CD4-positive, CD25-positive, alpha-beta regulatory T cell (primary cell): ENCODE data around the gene SMC2. TPM values are rescaled to one million over a fixed set of nuclear protein-coding genes. Genes with fewer than 3 reads are reported as not detected.
A peak's percentile ranks its signal among the peaks of the same experiment; 100 is the strongest.

Source experiments
- ATAC-seq, 2 donors: fragments of 150-1000 bp; cut with Tn5 transposase; one replicate each; pipeline ENCODE4 v1.10.0; 2021; ENCODE audit warnings: low read depth in 2 of 2, moderate number of reproducible peaks in 2 of 2, moderate library complexity in 1 of 2
- DNase-seq, 3 donors: peaks; one replicate each; pipeline versions ENCODE4 v3.0.0 to v3.0.0-alpha.2; 2012 to 2022; ENCODE audit warnings: mixed read lengths in 1 of 3
- H3K27ac ChIP-seq: one replicate; pipeline ENCODE4 v1.7.0; 2013; ENCODE audit warnings: mild to moderate bottlenecking, low read length; ENCODE audit not compliant: insufficient read depth, poor library complexity, severe bottlenecking
- H3K27me3 ChIP-seq: one replicate; pipeline ENCODE4 v1.7.0; 2013; ENCODE audit warnings: low read length; ENCODE audit not compliant: control insufficient read depth, insufficient read depth
- H3K36me3 ChIP-seq: one replicate; pipeline ENCODE4 v1.7.0; 2013; ENCODE audit warnings: mild to moderate bottlenecking, low read length, moderate library complexity; ENCODE audit not compliant: control insufficient read depth, insufficient read depth
- H3K4me1 ChIP-seq: 2 replicates; pipeline ENCODE4 v1.7.0; 2013; ENCODE audit warnings: mild to moderate bottlenecking, low read length; ENCODE audit not compliant: insufficient read depth, control insufficient read depth, poor library complexity, severe bottlenecking
- H3K4me3 ChIP-seq: one replicate; pipeline ENCODE4 v1.7.0; 2013; ENCODE audit warnings: low read depth, mild to moderate bottlenecking, low read length, moderate library complexity
- H3K9me3 ChIP-seq, 2 experiments: 1 replicate in 1 of 2; 2 replicates in 1 of 2; pipeline ENCODE4 v1.7.0; 2013; ENCODE audit warnings: low read length in 2 of 2, mild to moderate bottlenecking in 1 of 2, moderate library complexity in 1 of 2; ENCODE audit not compliant: control insufficient read depth in 2 of 2
- H3K27ac Mint-ChIP-seq, 3 donors: one replicate each; pipeline ENCODE4 v1.8.0; 2020 to 2022; ENCODE audit warnings: mild to moderate bottlenecking in 3 of 3, mixed read lengths in 3 of 3, moderate library complexity in 2 of 3
- H3K27me3 Mint-ChIP-seq: one replicate; pipeline ENCODE4 v1.8.0; 2022; ENCODE audit warnings: mild to moderate bottlenecking, mixed read lengths
- H3K36me3 Mint-ChIP-seq: one replicate; pipeline ENCODE4 v1.8.0; 2020; ENCODE audit warnings: mixed read lengths
- H3K4me1 Mint-ChIP-seq, 4 donors: one replicate each; pipeline ENCODE4 v1.8.0; 2020 to 2022; ENCODE audit warnings: mixed read lengths in 4 of 4, mild to moderate bottlenecking in 1 of 4
- H3K4me3 Mint-ChIP-seq, 4 donors: one replicate each; pipeline ENCODE4 v1.8.0; 2020 to 2022; ENCODE audit warnings: mild to moderate bottlenecking in 4 of 4, mixed read lengths in 4 of 4, moderate library complexity in 3 of 4
- H3K9me3 Mint-ChIP-seq, 7 donors: one replicate each; pipeline ENCODE4 v1.8.0; 2020 to 2022; ENCODE audit warnings: mixed read lengths in 7 of 7, mild to moderate bottlenecking in 3 of 7, moderate library complexity in 2 of 7
- polyA plus RNA-seq, 4 donors: library from polyadenylated mRNA; unstranded; fragments of 300-500 nt; fragmentation: Illumina TruSeq; gene quantifications; one replicate each; pipeline ENCODE4 v1.2.3, GENCODE V29; 2021
- total RNA-seq: library from RNA; stranded (reverse); gene quantifications from one replicate; pipeline ENCODE4 v1.2.3, GENCODE V29; 2022

SMC2 gene
- total RNA-seq (6.5 TPM), polyA plus RNA-seq (1 to 10 TPM; 6.2 to 9.8 (median 8.5) TPM)

- H3K36me3 Mint-ChIP-seq = no peaks in the 10 kb centered on the region
- H3K4me1 ChIP-seq = peaks cover 27% of the 10 kb centered on the region
- H3K4me3 Mint-ChIP-seq = peak within 1 kb of the TSS; percentile 91 to 100 (median 99)
- H3K4me3 ChIP-seq = peak within 1 kb of the TSS; percentile 96
- H3K27me3 ChIP-seq = no peaks in the 10 kb centered on the region
- DNase-seq = peak; percentile 84 to 96 (median 95)
- H3K27ac Mint-ChIP-seq = peak within 1 kb of the TSS; percentile 98 to 99 (median 99)
- H3K9me3 ChIP-seq = no peaks in the 10 kb centered on the region
- peak within 1 kb of the TSS; percentile 95 for H3K27ac ChIP-seq
- H3K36me3 ChIP-seq = no peaks in the 10 kb centered on the region
- no peaks in the 10 kb centered on the region for H3K27me3 Mint-ChIP-seq
- H3K9me3 Mint-ChIP-seq = no peaks in the 10 kb centered on the region
- H3K4me1 Mint-ChIP-seq = peaks cover 18 to 65% (median 46%) of the 10 kb centered on the region in 4 donors
- peak; percentile 96 for ATAC-seq
These were observed at the start of gene SMC2 for GRCh38 chr9:104093647-104094533. TSS of gene SMC2 (plus strand) at chr9:104094309. CDS start at chr9:104095385, 1,076 bp downstream.

- H3K36me3 Mint-ChIP-seq = no peaks in the 10 kb centered on the region
- DNase-seq (no peak), ATAC-seq (no peak)
- Histone ChIP-seq H3K9me3 (no peaks in the 10 kb centered on the region), H3K27ac (no peak overlapping the region), H3K4me1 (no peaks in the 10 kb centered on the region), H3K27me3 (peaks cover 2% of the 10 kb centered on the region), H3K36me3 (no peaks in the 10 kb centered on the region), H3K4me3 (no peak overlapping the region)
- no peak overlapping the region for H3K27ac Mint-ChIP-seq
- H3K4me1 Mint-ChIP-seq = no peaks in the 10 kb centered on the region
- H3K27me3 Mint-ChIP-seq = peaks cover 18% of the 10 kb centered on the region
- no peak overlapping the region for H3K4me3 Mint-ChIP-seq
- H3K9me3 Mint-ChIP-seq = peaks cover 0 to 1% (median 0%) of the 10 kb centered on the region in 7 donors
These were observed 25.6 kb upstream of the SMC2 start for GRCh38 chr9:104068546-104068945.

GRCh38 chr9:104069288-104069687, 24.8 kb upstream of the SMC2 start:
- Mint-ChIP-seq H3K4me3 (no peak overlapping the region), H3K27me3 (peaks cover 18% of the 10 kb centered on the region), H3K27ac (no peak overlapping the region), H3K9me3 (peaks cover 0 to 1% (median 0%) of the 10 kb centered on the region in 7 donors), H3K36me3 (no peaks in the 10 kb centered on the region), H3K4me1 (no peaks in the 10 kb centered on the region)
- no peak overlapping the region for H3K27ac ChIP-seq
- ATAC-seq (no peak), DNase-seq (no peak)
- no peak overlapping the region for H3K4me3 ChIP-seq
- no peaks in the 10 kb centered on the region for H3K36me3 ChIP-seq
- H3K4me1 ChIP-seq = no peaks in the 10 kb centered on the region
- H3K9me3 ChIP-seq = no peaks in the 10 kb centered on the region
- H3K27me3 ChIP-seq = peaks cover 4% of the 10 kb centered on the region

GRCh38 chr9:104071589-104071988, 22.5 kb upstream of the SMC2 start:
- H3K27ac Mint-ChIP-seq = no peak overlapping the region
- Histone ChIP-seq H3K27me3 (peaks cover 12% of the 10 kb centered on the region), H3K4me1 (no peaks in the 10 kb centered on the region), H3K4me3 (no peak overlapping the region), H3K36me3 (no peaks in the 10 kb centered on the region), H3K9me3 (no peaks in the 10 kb centered on the region), H3K27ac (no peak overlapping the region)
- H3K4me1 Mint-ChIP-seq = no peaks in the 10 kb centered on the region
- peaks cover 0 to 1% (median 0%) of the 10 kb centered on the region in 7 donors for H3K9me3 Mint-ChIP-seq
- H3K4me3 Mint-ChIP-seq = no peak overlapping the region
- H3K27me3 Mint-ChIP-seq = peaks cover 28% of the 10 kb centered on the region
- no peak for ATAC-seq
- DNase-seq = no peak
- no peaks in the 10 kb centered on the region for H3K36me3 Mint-ChIP-seq

GRCh38 chr9:104073098-104073769, 20.9 kb upstream of the SMC2 start:
- H3K9me3 ChIP-seq = no peaks in the 10 kb centered on the region
- Mint-ChIP-seq H3K9me3 (peaks cover 0 to 1% (median 0%) of the 10 kb centered on the region in 7 donors), H3K36me3 (no peaks in the 10 kb centered on the region), H3K27ac (no peak overlapping the region), H3K4me3 (no peak overlapping the region), H3K4me1 (no peaks in the 10 kb centered on the region), H3K27me3 (peaks cover 29% of the 10 kb centered on the region)
- H3K27me3 ChIP-seq = peaks cover 12% of the 10 kb centered on the region
- ATAC-seq = no peak
- no peaks in the 10 kb centered on the region for H3K4me1 ChIP-seq
- H3K27ac ChIP-seq = no peak overlapping the region
- no peak overlapping the region for H3K4me3 ChIP-seq
- DNase-seq = no peak
- no peaks in the 10 kb centered on the region for H3K36me3 ChIP-seq

GRCh38 chr9:104073770-104074133, 20.4 kb upstream of the SMC2 start:
- Mint-ChIP-seq H3K27ac (no peak overlapping the region), H3K27me3 (peaks cover 32% of the 10 kb centered on the region), H3K36me3 (no peaks in the 10 kb centered on the region), H3K4me3 (no peak overlapping the region), H3K4me1 (no peaks in the 10 kb centered on the region), H3K9me3 (peaks cover 0 to 1% (median under 1%) of the 10 kb centered on the region in 7 donors)
- Histone ChIP-seq H3K4me3 (no peak overlapping the region), H3K36me3 (no peaks in the 10 kb centered on the region), H3K27me3 (peaks cover 12% of the 10 kb centered on the region), H3K4me1 (no peaks in the 10 kb centered on the region), H3K9me3 (no peaks in the 10 kb centered on the region), H3K27ac (no peak overlapping the region)
- DNase-seq = no peak
- no peak for ATAC-seq

- H3K36me3 Mint-ChIP-seq = no peaks in the 10 kb centered on the region
- H3K27me3 ChIP-seq = peaks cover 12% of the 10 kb centered on the region
- DNase-seq (no peak), ATAC-seq (no peak)
- peaks cover 38% of the 10 kb centered on the region for H3K27me3 Mint-ChIP-seq
- no peaks in the 10 kb centered on the region for H3K36me3 ChIP-seq
- H3K4me3 ChIP-seq = no peak overlapping the region
- no peaks in the 10 kb centered on the region for H3K4me1 ChIP-seq
- no peak overlapping the region for H3K4me3 Mint-ChIP-seq
- H3K27ac ChIP-seq = no peak overlapping the region
- no peaks in the 10 kb centered on the region for H3K4me1 Mint-ChIP-seq
- no peak overlapping the region for H3K27ac Mint-ChIP-seq
- H3K9me3 Mint-ChIP-seq = peaks cover 0 to 5% (median 0%) of the 10 kb centered on the region in 7 donors
- H3K9me3 ChIP-seq = no peaks in the 10 kb centered on the region
These were observed 19.2 kb upstream of the SMC2 start for GRCh38 chr9:104074876-104075275.
